ENCODE data around the gene NTHL1. TPM values are rescaled to one million over a fixed set of nuclear protein-coding genes. Genes with fewer than 3 reads are reported as not detected.
"Not testable (repeated sequence)": the region's sequence is repeated elsewhere in the genome, so short reads cannot be mapped to it uniquely, and the experiment has no call there.

NTHL1 gene
- total RNA-seq, 1 experiment from 2014 or later, result 47.3 TPM

- CTCF ChIA-PET, result interaction anchor here (0.7 to 0.8 kb wide), 2 partner anchors 12 to 58 kb away, joined by 3 read pairs; partner anchors contain the start of genes NTHL1 and TSC2
- DNase-seq, result peak in 1 of 2 experiments; percentile 97
- H3K27ac ChIP-seq, result no peak overlapping the region
Measured at GRCh38 chr16:2035431-2036199, 12.0 kb downstream of the NTHL1 start.

GRCh38 chr16:2034696-2035430 lies 12.8 kb downstream of the NTHL1 start:
- CTCF ChIA-PET, result no interaction called here
- Histone ChIP-seq H3F3A (ENCODE audit: insufficient read depth, low read depth) (peaks cover 3% of the 10 kb centered on the region; the same call in 1 of the 2 replicates), H3K27me3 (ENCODE audit: insufficient read depth, low read depth) (no peaks in the 10 kb centered on the region), H3K4me3 (no peak overlapping the region), H4K20me1 (ENCODE audit: insufficient read depth) (no peaks in the 10 kb centered on the region), H3K4me1 (replicated peaks; ENCODE audit: insufficient read depth) (peaks cover 15% of the 10 kb centered on the region), H3K27ac (no peak overlapping the region), H3K9me2 (ENCODE audit: insufficient read depth) (no peaks in the 10 kb centered on the region), H3K9me3 (ENCODE audit: insufficient read depth, low read depth) (no peaks in the 10 kb centered on the region), H2AFZ (no peak overlapping the region), H3K4me2 (no peak overlapping the region), H3K79me2 (ENCODE audit: low read depth) (no peaks in the 10 kb centered on the region), H3K36me3 (ENCODE audit: low read depth) (no peaks in the 10 kb centered on the region)
- intact Hi-C loops (cut with micrococcal nuclease; ENCODE audit: unreplicated experiment), result loop anchor here (1.0 kb wide), 1 partner anchor 8 kb away; no protein-coding TSS in a partner anchor
- POLR2A ChIA-PET (ENCODE audit: unreplicated experiment), result interaction anchor here (0.6 kb wide), 2 partner anchors 70 to 180 kb away, joined by 3 read pairs; partner anchors contain the start of genes PGP and RPS2
- no peak for TF ChIP-seq EZH2 (IDR thresholded peaks at IDR 0.05; ENCODE audit: low read depth)
- TF ChIP-seq CTCF (conservative IDR thresholded peaks at IDR 0.05), result no peak
- TSS peak; percentile 69 for BruUV-seq (replicated peaks)
- DNase-seq, result no peak

More at GRCh38 chr16:2035431-2036199, 12.0 kb downstream of the NTHL1 start:
- Histone ChIP-seq H3K4me3 (no peak overlapping the region), H2AFZ (no peak overlapping the region), H3K79me2 (ENCODE audit: low read depth) (no peaks in the 10 kb centered on the region), H4K20me1 (ENCODE audit: insufficient read depth) (no peaks in the 10 kb centered on the region), H3F3A (ENCODE audit: insufficient read depth, low read depth) (peaks cover 10% of the 10 kb centered on the region), H3K27me3 (ENCODE audit: insufficient read depth, low read depth) (no peaks in the 10 kb centered on the region), H3K36me3 (ENCODE audit: low read depth) (no peaks in the 10 kb centered on the region), H3K4me2 (no peak overlapping the region), H3K9me2 (ENCODE audit: insufficient read depth) (no peaks in the 10 kb centered on the region), H3K4me1 (replicated peaks; ENCODE audit: insufficient read depth) (peaks cover 23% of the 10 kb centered on the region), H3K9me3 (ENCODE audit: insufficient read depth, low read depth) (no peaks in the 10 kb centered on the region)
- TF ChIP-seq EZH2 (IDR thresholded peaks at IDR 0.05; ENCODE audit: low read depth), result no peak
- TF ChIP-seq CTCF (conservative IDR thresholded peaks at IDR 0.05), result no peak
- BruUV-seq (replicated peaks), result no TSS peak
- intact Hi-C loops (cut with micrococcal nuclease; ENCODE audit: unreplicated experiment), result loop anchor here (1.0 kb wide), 1 partner anchor 8 kb away; no protein-coding TSS in a partner anchor
- POLR2A ChIA-PET (ENCODE audit: unreplicated experiment), result interaction anchor here (0.6 to 0.7 kb wide), 4 partner anchors 43 to 179 kb away, joined by 3 read pairs; partner anchors contain the start of genes PGP, RPS2 and TBL3

GRCh38 chr16:2033909-2034695 lies 13.5 kb downstream of the NTHL1 start:
- H3K9me3 ChIP-seq (ENCODE audit: insufficient read depth, low read depth); H3K27me3 ChIP-seq (ENCODE audit: insufficient read depth, low read depth); H3K9me2 ChIP-seq (ENCODE audit: insufficient read depth); H3K4me1 ChIP-seq (replicated peaks; ENCODE audit: insufficient read depth); H2AFZ ChIP-seq; H3K79me2 ChIP-seq (ENCODE audit: low read depth); CTCF ChIA-PET; H3K4me3 ChIP-seq; DNase-seq; BruUV-seq (replicated peaks); H3K27ac ChIP-seq; H4K20me1 ChIP-seq (ENCODE audit: insufficient read depth); H3F3A ChIP-seq (ENCODE audit: insufficient read depth, low read depth); H3K36me3 ChIP-seq (ENCODE audit: low read depth): not testable (repeated sequence)
- POLR2A ChIA-PET (ENCODE audit: unreplicated experiment), result interaction anchor here (0.6 to 1.0 kb wide), 3 partner anchors 13 to 120 kb away, joined by 3 to 4 read pairs (median 3); partner anchors contain the start of genes NTHL1 and TSC2
- H3K4me2 ChIP-seq, result 0 out of 2 replicates have a peak overlapping the region, but pooled peaks have one; percentile 27
- intact Hi-C loops (cut with micrococcal nuclease; ENCODE audit: unreplicated experiment), result loop anchor here (2.0 kb wide), 1 partner anchor 13 kb away; the partner anchor contains the start of genes NTHL1 and TSC2

All from PC-9 (cell line).